ENCODE measurements around the gene SIX2. TPM values are rescaled to one million over a fixed set of nuclear protein-coding genes. Genes with fewer than 3 reads are reported as not detected.

The SIX2 gene
- total RNA-seq, 1 donor from 2014 or later: not detected

DNA sequence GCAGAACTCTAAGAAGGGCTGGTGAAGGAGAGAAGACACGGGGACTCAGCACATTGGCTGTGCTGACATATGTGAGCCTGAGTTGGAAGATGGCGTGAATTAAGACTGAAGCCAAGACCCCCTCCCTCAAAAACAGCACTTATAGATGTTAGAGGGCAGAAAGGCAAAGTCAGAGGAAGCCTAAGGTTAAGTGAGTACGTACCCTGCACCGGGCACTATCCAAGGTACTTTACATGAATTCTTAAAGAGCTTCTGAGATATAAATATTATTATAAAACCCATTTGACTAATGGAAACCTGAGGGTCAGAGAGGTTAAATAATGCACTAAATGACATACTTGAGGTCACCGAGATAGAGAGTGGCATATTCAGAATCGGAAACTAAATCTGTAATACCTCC lies 42.2 kb downstream of the SIX2 start:
- DNase-seq (ENCODE audit: low spot score): no peak

DNA sequence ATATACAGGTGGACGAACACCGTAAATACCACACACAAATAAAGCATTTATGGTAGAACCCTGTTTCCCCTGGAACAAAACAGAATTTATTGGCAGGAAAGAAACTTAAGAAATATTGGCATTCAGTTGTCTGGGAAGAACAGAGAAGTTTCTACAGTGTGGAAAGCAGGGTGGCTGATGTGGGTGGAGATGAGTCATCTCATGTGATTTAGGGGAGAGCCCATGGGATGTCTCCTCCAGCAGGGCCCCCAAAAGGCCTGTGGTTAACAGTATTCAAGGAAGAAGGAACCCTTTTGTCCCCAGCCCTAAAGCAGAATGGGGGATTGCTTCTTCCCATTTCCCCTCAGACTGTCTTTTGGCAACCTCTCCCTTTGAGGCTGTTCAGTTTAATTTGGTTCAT lies 43.6 kb downstream of the SIX2 start:
- no peak for DNase-seq (ENCODE audit: low spot score)

DNA sequence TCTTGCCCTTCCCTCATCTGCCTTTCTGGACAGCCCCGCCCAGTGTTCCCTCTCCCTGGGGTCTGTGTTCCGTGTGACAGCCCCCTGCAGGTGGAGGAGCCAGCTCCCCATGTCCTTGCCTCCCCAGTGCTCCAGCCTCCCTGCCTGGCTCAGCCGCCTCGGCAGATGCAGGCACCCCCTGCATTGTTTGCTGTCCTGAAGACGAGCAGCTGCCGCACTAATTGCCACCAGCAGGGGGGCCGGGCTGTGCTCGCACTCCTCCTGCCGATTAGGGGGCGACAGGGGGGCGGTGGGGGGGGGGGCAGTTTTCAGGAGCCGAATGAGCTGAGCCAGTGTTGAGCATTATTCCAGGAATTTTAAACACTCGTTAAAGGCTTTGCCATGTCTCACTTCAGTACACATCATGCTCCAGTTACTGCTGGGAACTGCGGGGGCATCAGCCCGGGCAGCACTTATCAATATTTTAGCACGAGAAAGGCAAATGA lies 44.5 kb downstream of the SIX2 start:
- no peak for DNase-seq (ENCODE audit: low spot score)

DNA sequence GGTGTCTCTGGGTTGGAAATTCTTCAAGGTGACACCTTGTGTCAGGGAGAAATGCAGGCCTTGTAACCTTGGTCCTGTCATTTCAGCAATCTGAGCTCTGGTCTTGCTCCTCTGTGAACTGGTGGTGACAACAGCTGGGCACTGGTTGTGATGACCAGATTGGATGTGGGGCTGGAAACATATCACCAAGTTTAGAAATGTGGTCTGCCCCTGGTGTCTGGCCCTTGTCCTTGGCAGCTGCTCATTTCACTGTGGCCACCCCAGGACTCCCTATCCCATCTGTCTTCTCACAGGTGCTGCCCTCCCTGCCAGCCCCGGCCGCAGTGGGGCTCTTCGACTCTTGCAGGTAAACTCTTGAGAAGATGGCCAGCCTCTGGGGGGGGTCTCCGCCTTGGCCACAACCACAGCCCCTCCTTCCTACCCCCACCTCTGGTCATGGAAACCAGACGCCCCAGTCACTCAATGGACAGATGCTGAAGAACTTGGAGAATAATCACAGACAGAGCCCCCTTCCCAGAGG lies 47.0 kb downstream of the SIX2 start:
- DNase-seq (ENCODE audit: low spot score): no peak

DNA sequence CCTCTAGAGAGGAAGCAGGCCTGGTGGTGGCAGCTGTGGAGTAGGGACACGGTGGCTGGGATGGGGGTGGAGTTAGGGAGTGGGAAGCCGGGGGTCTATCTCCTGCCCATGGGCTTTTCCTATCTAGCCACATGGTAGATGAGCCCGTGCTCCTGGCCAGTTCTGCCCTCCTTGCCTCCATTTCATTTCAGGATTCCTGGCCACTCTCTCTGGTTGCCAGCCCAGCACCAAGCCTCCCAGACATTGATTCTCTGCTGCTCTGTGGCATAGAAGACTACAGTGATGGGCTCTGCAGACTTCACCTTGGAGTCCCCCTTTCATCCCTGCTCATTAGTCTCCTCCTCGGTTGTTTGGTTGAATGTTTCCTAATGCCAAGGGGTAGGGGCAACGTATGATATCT lies 48.4 kb downstream of the SIX2 start:
- no peak for DNase-seq (ENCODE audit: low spot score)

DNA sequence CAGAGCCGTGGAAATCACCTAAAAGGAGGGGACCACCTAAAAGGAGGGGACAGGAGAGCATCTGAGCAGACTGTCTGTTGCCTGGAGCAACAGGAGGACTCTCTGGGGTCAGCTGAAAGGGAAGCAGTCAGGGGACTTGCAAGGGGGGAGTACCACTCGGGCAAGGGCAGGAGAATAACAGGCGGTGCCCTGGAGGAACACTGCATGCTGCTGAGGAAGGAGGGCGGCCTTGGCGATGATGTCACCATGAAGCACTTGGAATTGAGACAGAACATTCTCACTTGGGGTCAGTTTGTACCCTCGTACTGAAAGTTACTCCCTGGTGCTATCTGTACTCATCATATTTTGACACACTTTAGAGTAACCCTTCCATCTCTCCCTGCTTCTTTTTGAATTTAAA lies 49.4 kb downstream of the SIX2 start:
- no peak for DNase-seq (ENCODE audit: low spot score)

DNA sequence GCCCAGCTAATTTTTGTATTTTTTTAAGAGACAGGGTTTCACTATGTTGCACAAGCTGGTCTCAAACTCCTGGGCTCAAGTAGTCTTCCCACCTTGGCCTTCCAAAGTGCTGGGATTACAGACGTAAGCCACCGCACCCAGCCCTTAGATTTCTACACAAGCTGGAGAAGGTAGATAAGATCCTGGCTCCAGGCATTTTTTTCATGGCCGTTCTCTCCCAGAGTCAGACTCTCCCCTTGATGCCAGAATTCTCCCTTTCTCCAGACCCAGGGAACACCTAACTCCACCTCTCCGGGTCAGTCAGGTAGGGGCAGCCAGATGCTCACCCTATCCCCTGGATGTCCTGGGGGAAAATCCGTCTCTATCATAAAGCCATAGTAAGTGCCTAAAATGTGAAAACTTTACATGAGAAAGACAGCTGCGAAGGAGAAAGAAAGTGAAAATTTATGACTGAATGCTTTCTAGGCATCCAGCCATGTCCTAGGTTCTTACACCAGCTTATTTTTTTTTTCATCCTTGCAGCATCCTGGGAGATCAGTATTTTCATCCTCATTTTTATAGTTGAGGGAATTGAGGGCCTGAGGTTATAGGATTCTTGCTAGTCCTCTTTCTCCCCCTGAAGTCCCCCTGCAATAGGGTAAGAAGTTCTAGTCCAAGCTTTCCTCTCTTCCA lies 51.5 kb downstream of the SIX2 start:
- no peak for DNase-seq (ENCODE audit: low spot score)

DNA sequence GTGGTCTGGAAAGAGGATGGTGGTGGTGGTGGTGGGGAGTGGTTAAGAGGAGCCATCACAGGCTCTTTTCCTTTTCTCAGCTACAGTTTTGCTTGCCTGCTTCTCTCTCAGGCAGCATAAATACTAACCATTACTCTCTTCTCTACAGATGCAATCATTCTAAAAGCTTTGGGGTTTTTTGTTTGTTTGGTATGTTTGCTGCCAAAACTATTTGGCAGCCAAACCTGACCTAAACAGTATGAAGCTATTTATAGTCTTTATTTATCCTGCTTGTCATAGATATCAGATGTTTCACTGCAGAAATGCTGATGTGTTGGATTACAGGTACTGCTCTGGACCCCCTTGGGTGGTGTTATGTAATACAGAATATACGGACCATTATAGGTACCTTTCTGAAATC lies 52.4 kb downstream of the SIX2 start:
- no peak for DNase-seq (ENCODE audit: low spot score)

DNA sequence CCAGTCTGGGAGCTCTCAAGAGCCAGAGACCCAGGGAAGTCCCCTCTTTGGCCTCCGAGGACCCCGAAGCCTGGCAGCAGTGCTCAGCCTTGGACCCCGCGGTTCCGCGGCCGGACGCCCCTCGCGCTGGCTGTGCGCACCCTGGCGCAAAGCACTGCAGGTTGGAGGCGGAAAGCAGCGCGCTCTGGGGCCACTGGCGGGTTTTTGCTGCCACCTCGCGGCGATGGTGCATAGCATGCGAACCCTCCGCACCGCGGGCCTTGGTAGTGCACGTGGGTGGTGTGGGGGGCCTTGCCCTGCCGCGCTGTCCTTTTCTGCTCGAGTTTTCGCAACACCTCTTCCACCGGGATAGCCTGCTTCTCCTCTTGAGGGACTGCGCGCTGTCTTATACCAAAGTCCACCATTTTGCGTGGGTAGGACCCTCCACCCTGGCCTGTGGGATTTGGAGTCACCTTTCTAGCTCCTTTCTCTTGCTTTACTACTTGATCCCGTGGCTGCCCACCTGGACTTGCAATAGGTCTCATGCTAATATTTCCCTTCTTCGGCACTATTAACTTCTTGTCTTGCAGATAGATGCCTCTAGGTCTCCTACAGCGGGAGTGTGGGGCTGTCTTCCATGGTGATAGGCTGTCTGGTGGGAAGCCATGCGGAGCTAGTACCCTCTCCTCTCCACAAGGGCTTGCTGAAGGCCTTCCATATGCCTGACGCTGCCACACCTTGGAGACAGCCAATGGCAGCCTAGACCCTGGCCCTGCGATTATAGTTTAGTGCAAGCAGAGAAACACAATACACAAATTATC lies 53.5 kb downstream of the SIX2 start:
- DNase-seq (ENCODE audit: low spot score): peak; percentile 65

Other genes with a start within 250 kb of the SIX2 start
- not detected for gene SIX3, start 67.8 kb downstream of the SIX2 start, total RNA-seq

Measured in mucosa of gallbladder (tissue), 1 donor.